HEK293 (cell line): ENCODE results near the gene CNTFR.
A peak's percentile ranks its signal among the peaks of the same experiment; 100 is the strongest.

ENCODE experiments used
- FEZF1 ChIP-seq: fragments of 450-650 bp; formaldehyde crosslinking; IDR thresholded peaks from 2 replicates; pipeline ENCODE4 v1.5.1; 2016; ENCODE audit warnings: missing biosample characterization, missing genetic modification characterization
- GLIS1 ChIP-seq: fragments of 450-650 bp; formaldehyde crosslinking; IDR thresholded peaks from 2 replicates; pipeline ENCODE4 v1.5.1; 2016; ENCODE audit warnings: missing biosample characterization, missing genetic modification characterization
- HIC1 ChIP-seq: fragments of 450-650 bp; formaldehyde crosslinking; IDR thresholded peaks from 2 replicates; pipeline ENCODE4 v1.5.1; 2016; ENCODE audit warnings: missing biosample characterization, missing genetic modification characterization
- KLF7 ChIP-seq: fragments of 450-650 bp; formaldehyde crosslinking; IDR thresholded peaks from 2 replicates; pipeline ENCODE4 v1.5.1; 2016; ENCODE audit warnings: missing biosample characterization, missing genetic modification characterization, borderline replicate concordance
- SCRT1 ChIP-seq: fragments of 450-650 bp; formaldehyde crosslinking; IDR thresholded peaks from 2 replicates; pipeline ENCODE4 v1.5.1; 2016; ENCODE audit warnings: missing biosample characterization, missing genetic modification characterization, borderline replicate concordance
- SP2 ChIP-seq: fragments of 450-650 bp; formaldehyde crosslinking; IDR thresholded peaks from 2 replicates; pipeline ENCODE4 v1.5.1; 2016; ENCODE audit warnings: missing biosample characterization, missing genetic modification characterization
- YY1 ChIP-seq: fragments of 450-650 bp; formaldehyde crosslinking; IDR thresholded peaks from 2 replicates; pipeline ENCODE4 v1.5.1; 2018; ENCODE audit warnings: missing biosample characterization, missing genetic modification characterization
- ZBTB20 ChIP-seq: fragments of 450-650 bp; formaldehyde crosslinking; IDR thresholded peaks from 2 replicates; pipeline ENCODE4 v1.5.1; 2016; ENCODE audit warnings: missing biosample characterization, missing genetic modification characterization
- ZBTB49 ChIP-seq: fragments of 450-650 bp; formaldehyde crosslinking; IDR thresholded peaks from 2 replicates; pipeline ENCODE4 v1.5.1; 2016; ENCODE audit warnings: missing biosample characterization, missing genetic modification characterization, low read depth
- ZBTB6 ChIP-seq: fragments of 450-650 bp; formaldehyde crosslinking; IDR thresholded peaks from 2 replicates; pipeline ENCODE4 v1.5.1; 2017; ENCODE audit warnings: missing biosample characterization, missing genetic modification characterization
- ZNF112 ChIP-seq: fragments of 450-650 bp; formaldehyde crosslinking; IDR thresholded peaks from 2 replicates; pipeline ENCODE4 v1.5.0; 2017; ENCODE audit warnings: missing biosample characterization, missing genetic modification characterization
- ZNF133 ChIP-seq: fragments of 450-650 bp; formaldehyde crosslinking; IDR thresholded peaks from 2 replicates; pipeline ENCODE4 v1.5.1; 2016; ENCODE audit warnings: missing biosample characterization, missing genetic modification characterization
- ZNF311 ChIP-seq: fragments of 450-650 bp; formaldehyde crosslinking; IDR thresholded peaks from 2 replicates; pipeline ENCODE4 v1.5.1; 2017; ENCODE audit warnings: missing biosample characterization, missing genetic modification characterization, borderline replicate concordance
- ZNF354C ChIP-seq: fragments of 450-650 bp; formaldehyde crosslinking; IDR thresholded peaks from 2 replicates; pipeline ENCODE4 v1.5.1; 2016; ENCODE audit warnings: missing biosample characterization, missing genetic modification characterization, low read depth, borderline replicate concordance
- ZNF518A ChIP-seq: fragments of 450-650 bp; formaldehyde crosslinking; conservative IDR thresholded peaks from 2 replicates; pipeline ENCODE4 v1.5.1; 2016; ENCODE audit warnings: low read depth, missing biosample characterization, missing genetic modification characterization
- ZNF549 ChIP-seq: fragments of 450-650 bp; IDR thresholded peaks from 2 replicates; pipeline ENCODE4 v1.5.1; 2018; ENCODE audit warnings: missing biosample characterization, missing genetic modification characterization, mild to moderate bottlenecking, inconsistent platforms, moderate library complexity
- ZNF629 ChIP-seq: fragments of 450-650 bp; formaldehyde crosslinking; IDR thresholded peaks from 2 replicates; pipeline ENCODE4 v1.5.1; 2017; ENCODE audit warnings: missing biosample characterization, missing genetic modification characterization
- ZNF660 ChIP-seq: fragments of 450-650 bp; IDR thresholded peaks from 2 replicates; pipeline ENCODE4 v1.5.1; 2018; ENCODE audit warnings: missing biosample characterization, mild to moderate bottlenecking, missing genetic modification characterization
- ZNF670 ChIP-seq: fragments of 450-650 bp; formaldehyde crosslinking; IDR thresholded peaks from 2 replicates; pipeline ENCODE4 v1.5.1; 2016; ENCODE audit warnings: missing biosample characterization, missing genetic modification characterization, low read depth
- ZNF707 ChIP-seq: fragments of 450-650 bp; formaldehyde crosslinking; IDR thresholded peaks from 2 replicates; pipeline ENCODE4 v1.5.1; 2016; ENCODE audit warnings: missing biosample characterization, missing genetic modification characterization
- ZSCAN23 ChIP-seq: fragments of 450-650 bp; formaldehyde crosslinking; IDR thresholded peaks from 2 replicates; pipeline ENCODE4 v1.5.1; 2016; ENCODE audit warnings: missing biosample characterization, missing genetic modification characterization

The CNTFR gene

GRCh38 chr9:34611811-34612787 is 22.6 kb upstream of the CNTFR start, which contains the start of gene RPP25L (continued):
- TF ChIP-seq ZNF549 (tag by site-specific recombination) (no peak), KLF7 (tag by site-specific recombination) (no peak), ZNF629 (0 out of 2 replicates have a peak, but pooled peaks have one; percentile 29), ZBTB6 (tag by site-specific recombination) (no peak), SP2 (tag by site-specific recombination) (peak; percentile 86), ZNF354C (tag by site-specific recombination) (no peak), ZNF311 (tag by site-specific recombination) (no peak), SCRT1 (tag by site-specific recombination) (no peak), ZNF518A (tag by site-specific recombination) (no peak), ZNF670 (tag by site-specific recombination) (no peak), ZBTB20 (peak; percentile 27; the same call in 1 of the 2 replicates), ZNF707 (tag by site-specific recombination) (no peak), FEZF1 (tag by site-specific recombination) (no peak), YY1 (tag by site-specific recombination) (no peak), HIC1 (tag by site-specific recombination) (no peak), ZNF660 (tag by site-specific recombination) (peak; percentile 52), GLIS1 (tag by site-specific recombination) (no peak; the same call in 1 of the 2 replicates), ZSCAN23 (tag by site-specific recombination) (no peak), ZBTB49 (tag by site-specific recombination) (no peak), ZNF133 (tag by site-specific recombination) (no peak), ZNF112 (tag by site-specific recombination) (no peak)
